Activated B cell treated with CpG ODN at 0.5 μM for 24 hours (primary cell): ENCODE measurements around the gene SCGB3A1. TPM values are rescaled to one million over a fixed set of nuclear protein-coding genes. Genes with fewer than 3 reads are reported as not detected.

Source experiments
- ATAC-seq: fragments of 200-7000 bp; cut with Tn5 transposase; one replicate; pipeline ENCODE4 v1.10.0; 2021; ENCODE audit warnings: low read depth, mild to moderate bottlenecking, moderate library complexity
- CTCF ChIA-PET: fragments of 350-600 bp; sonication (Branson Sonifier 250); formaldehyde crosslinking; loops from one replicate; lab custom pipeline; 2021; ENCODE audit warnings: antibody characterized with exemption; lab: Charles Lee
- POLR2A ChIA-PET: fragments of 350-600 bp; sonication (Branson Sonifier 250); formaldehyde crosslinking; loops from one replicate; lab custom pipeline; 2021; ENCODE audit warnings: antibody characterized with exemption; lab: Charles Lee
- DNase-seq: peaks from one replicate; pipeline ENCODE4 v3.0.0; 2022
- H3K27ac Mint-ChIP-seq: one replicate; pipeline ENCODE4 v1.8.0; 2020; ENCODE audit warnings: mixed read lengths
- H3K27me3 Mint-ChIP-seq: one replicate; pipeline ENCODE4 v1.8.0; 2021; ENCODE audit warnings: mixed read lengths
- H3K36me3 Mint-ChIP-seq: one replicate; pipeline ENCODE4 v1.8.0; 2021; ENCODE audit warnings: low read depth, mixed read lengths
- H3K4me1 Mint-ChIP-seq: one replicate; pipeline ENCODE4 v1.8.0; 2021; ENCODE audit warnings: mixed read lengths
- H3K4me3 Mint-ChIP-seq: one replicate; pipeline ENCODE4 v1.8.0; 2020; ENCODE audit warnings: mild to moderate bottlenecking, mixed read lengths
- H3K9me3 Mint-ChIP-seq: one replicate; pipeline ENCODE4 v1.8.0; 2020; ENCODE audit warnings: mixed read lengths
- CTCF ChIP-seq: fragments of 200-600 bp; IDR thresholded peaks from one replicate; pipeline ENCODE4 v1.8.0; 2022; ENCODE audit warnings: antibody characterized with exemption, mild to moderate bottlenecking
- intact Hi-C: fragments of 100-400 bp; cut with micrococcal nuclease; formaldehyde crosslinking; loops from one replicate; pipeline ENCODE4 v1.15.1; 2024
- total RNA-seq: library from RNA; stranded (reverse); gene quantifications from 2 replicates; pipeline ENCODE4 v1.2.3, GENCODE V29; 2022

The SCGB3A1 gene
- total RNA-seq, 1 donor from 2014 or later, result not detected

- DNase-seq, result no peak
- H3K27ac Mint-ChIP-seq, result no peak overlapping the region
- H3K4me3 Mint-ChIP-seq, result no peak overlapping the region
- H3K4me1 Mint-ChIP-seq, result no peaks in the 10 kb centered on the region
- H3K36me3 Mint-ChIP-seq, result no peaks in the 10 kb centered on the region
- ATAC-seq, result no peak
- intact Hi-C loops, result no loop called here
- no peak for TF ChIP-seq CTCF
- POLR2A ChIA-PET, result no interaction called here
- H3K9me3 Mint-ChIP-seq, result no peaks in the 10 kb centered on the region
- peaks cover 25% of the 10 kb centered on the region for H3K27me3 Mint-ChIP-seq
- CTCF ChIA-PET, result no interaction called here
Observed at GRCh38 chr5:180593446-180594206, 2.3 kb upstream of the SCGB3A1 start.

- H3K27me3 Mint-ChIP-seq, result peaks cover 29% of the 10 kb centered on the region
- no peaks in the 10 kb centered on the region for H3K4me1 Mint-ChIP-seq
- intact Hi-C loops, result no loop called here
- CTCF ChIA-PET, result no interaction called here
- DNase-seq (no peak), ATAC-seq (no peak)
- no peaks in the 10 kb centered on the region for H3K9me3 Mint-ChIP-seq
- H3K36me3 Mint-ChIP-seq, result no peaks in the 10 kb centered on the region
- POLR2A ChIA-PET, result no interaction called here
- H3K27ac Mint-ChIP-seq, result no peak overlapping the region
- TF ChIP-seq CTCF, result no peak
- no peak overlapping the region for H3K4me3 Mint-ChIP-seq
Observed at GRCh38 chr5:180592176-180592575, 877 bp upstream of the SCGB3A1 start.

GRCh38 chr5:180590543-180591310 lies 572 bp downstream of the SCGB3A1 start:
- Mint-ChIP-seq H3K4me1 (no peaks in the 10 kb centered on the region), H3K4me3 (no peak overlapping the region), H3K27me3 (peaks cover 29% of the 10 kb centered on the region), H3K27ac (no peak overlapping the region), H3K36me3 (no peaks in the 10 kb centered on the region), H3K9me3 (no peaks in the 10 kb centered on the region)
- POLR2A ChIA-PET, result no interaction called here
- intact Hi-C loops, result no loop called here
- DNase-seq (no peak), ATAC-seq (no peak)
- CTCF ChIA-PET, result no interaction called here
- no peak for TF ChIP-seq CTCF

- no peaks in the 10 kb centered on the region for H3K4me1 Mint-ChIP-seq
- no peak overlapping the region for H3K27ac Mint-ChIP-seq
- H3K4me3 Mint-ChIP-seq, result no peak overlapping the region
- POLR2A ChIA-PET, result no interaction called here
- CTCF ChIA-PET, result no interaction called here
- intact Hi-C loops, result no loop called here
- TF ChIP-seq CTCF, result no peak
- no peaks in the 10 kb centered on the region for H3K9me3 Mint-ChIP-seq
- no peaks in the 10 kb centered on the region for H3K36me3 Mint-ChIP-seq
- peaks cover 29% of the 10 kb centered on the region for H3K27me3 Mint-ChIP-seq
- no peak for DNase-seq
- no peak for ATAC-seq
Observed at GRCh38 chr5:180589771-180590542, 1.3 kb downstream of the SCGB3A1 start.

GRCh38 chr5:180586870-180587269 lies 4.4 kb downstream of the SCGB3A1 start:
- CTCF ChIA-PET, result no interaction called here
- no peaks in the 10 kb centered on the region for H3K9me3 Mint-ChIP-seq

More at GRCh38 chr5:180586870-180587269, 4.4 kb downstream of the SCGB3A1 start:
- TF ChIP-seq CTCF, result no peak
- Mint-ChIP-seq H3K4me3 (no peak overlapping the region), H3K27me3 (peaks cover 15% of the 10 kb centered on the region), H3K27ac (no peak overlapping the region), H3K4me1 (no peaks in the 10 kb centered on the region), H3K36me3 (no peaks in the 10 kb centered on the region)
- intact Hi-C loops, result no loop called here
- ATAC-seq (no peak), DNase-seq (no peak)
- POLR2A ChIA-PET, result no interaction called here
